ENCODE measurements around the gene GPR141. TPM values are rescaled to one million over a fixed set of nuclear protein-coding genes. Genes with fewer than 3 reads are reported as not detected.

Gene GPR141
- total and polyA plus RNA-seq, 8 donors: 0.10 to 7.1 (median 1.3) TPM; not detected in 3

DNA sequence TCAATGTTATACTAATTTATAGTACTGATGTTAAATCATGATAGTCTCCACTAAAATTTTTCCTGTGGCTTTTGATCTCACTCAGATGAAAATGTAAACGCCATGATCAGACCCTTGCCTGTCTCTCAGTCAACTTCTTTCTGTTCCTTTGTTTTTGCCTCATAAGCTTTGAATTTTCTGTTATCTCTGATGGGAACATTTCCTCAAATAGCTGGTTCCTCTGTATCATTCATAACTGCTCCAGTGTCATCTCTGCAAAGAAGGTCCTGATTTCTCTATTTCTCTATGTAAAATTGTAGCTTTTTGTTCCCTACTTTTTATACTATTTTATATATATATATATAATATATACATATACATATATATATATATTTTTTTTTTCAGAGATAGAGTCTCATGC, 67.5 kb downstream of the GPR141 start:
- TF ChIP-seq POLR2AphosphoS5 (IDR thresholded peaks at IDR 0.05) (no peak), POLR2A (IDR thresholded peaks at IDR 0.05) (no peak), EP300 (IDR thresholded peaks at IDR 0.05) (no peak)
- TF ChIP-seq, protein P1, sequence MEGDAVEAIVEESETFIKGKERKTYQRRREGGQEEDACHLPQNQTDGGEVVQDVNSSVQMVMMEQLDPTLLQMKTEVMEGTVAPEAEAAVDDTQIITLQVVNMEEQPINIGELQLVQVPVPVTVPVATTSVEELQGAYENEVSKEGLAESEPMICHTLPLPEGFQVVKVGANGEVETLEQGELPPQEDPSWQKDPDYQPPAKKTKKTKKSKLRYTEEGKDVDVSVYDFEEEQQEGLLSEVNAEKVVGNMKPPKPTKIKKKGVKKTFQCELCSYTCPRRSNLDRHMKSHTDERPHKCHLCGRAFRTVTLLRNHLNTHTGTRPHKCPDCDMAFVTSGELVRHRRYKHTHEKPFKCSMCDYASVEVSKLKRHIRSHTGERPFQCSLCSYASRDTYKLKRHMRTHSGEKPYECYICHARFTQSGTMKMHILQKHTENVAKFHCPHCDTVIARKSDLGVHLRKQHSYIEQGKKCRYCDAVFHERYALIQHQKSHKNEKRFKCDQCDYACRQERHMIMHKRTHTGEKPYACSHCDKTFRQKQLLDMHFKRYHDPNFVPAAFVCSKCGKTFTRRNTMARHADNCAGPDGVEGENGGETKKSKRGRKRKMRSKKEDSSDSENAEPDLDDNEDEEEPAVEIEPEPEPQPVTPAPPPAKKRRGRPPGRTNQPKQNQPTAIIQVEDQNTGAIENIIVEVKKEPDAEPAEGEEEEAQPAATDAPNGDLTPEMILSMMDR (IDR thresholded peaks at IDR 0.05): no peak
- H3K4me1 ChIP-seq: no peaks in the 10 kb centered on the region
- no peak for DNase-seq
- no peaks in the 10 kb centered on the region for H3K36me3 ChIP-seq
- no peak overlapping the region for H3K27ac ChIP-seq
- intact Hi-C loops (cut with DNase I; ENCODE audit: low total_unique reads): no loop called here
- peaks cover 0 to 4% (median 0%) of the 10 kb centered on the region in 3 donors for H3K27me3 ChIP-seq
- no peaks in the 10 kb centered on the region for H3K9me3 ChIP-seq
- 32 to 75% (median 63%) methylated on average over 1 of the region's 1 CpG for WGBS, 5 donors
- no peak overlapping the region for H3K4me3 ChIP-seq

DNA sequence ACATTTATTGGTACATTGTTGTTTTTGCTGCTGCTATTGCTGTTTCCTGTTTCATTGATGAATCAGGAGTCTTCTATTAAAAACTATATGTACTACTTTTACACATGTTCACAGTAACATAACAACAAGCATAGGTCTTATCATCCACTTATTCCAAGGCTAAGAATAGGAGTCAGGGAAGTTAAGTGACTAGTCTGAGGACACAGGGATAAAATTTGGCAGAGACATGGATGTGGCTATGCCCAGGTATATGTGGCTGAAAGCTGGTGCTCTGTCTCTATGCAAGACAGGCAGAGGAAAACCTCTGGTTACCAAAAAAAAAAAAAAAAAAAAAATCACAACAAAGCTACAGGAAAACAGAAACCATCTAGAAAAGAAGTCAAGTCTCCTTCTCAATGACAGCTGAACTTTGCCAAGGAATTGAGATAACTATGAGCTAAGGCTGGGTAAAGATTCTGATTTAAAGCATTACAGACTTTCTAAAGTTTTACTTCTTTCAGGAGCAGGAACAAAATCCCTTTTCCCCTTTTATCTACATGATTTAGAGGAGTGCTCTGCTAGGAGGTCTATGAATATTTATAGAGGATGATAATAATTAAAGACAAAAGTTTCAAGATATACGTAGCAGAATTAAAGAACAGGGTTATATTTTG, 70.0 kb downstream of the GPR141 start:
- Histone ChIP-seq H3K36me3 (no peaks in the 10 kb centered on the region), H3K9me3 (no peaks in the 10 kb centered on the region), H3K27me3 (peaks cover 0 to 4% (median 0%) of the 10 kb centered on the region in 3 donors), H3K4me1 (no peaks in the 10 kb centered on the region), H3K27ac (no peak overlapping the region), H3K4me3 (no peak overlapping the region)
- intact Hi-C loops (cut with DNase I; ENCODE audit: low total_unique reads): no loop called here
- DNase-seq: no peak
- TF ChIP-seq EP300 (IDR thresholded peaks at IDR 0.05): no peak
- no peak for TF ChIP-seq POLR2A (IDR thresholded peaks at IDR 0.05)
- 0 to 81% (median 50%) methylated on average over 1 of the region's 1 CpG for WGBS, 5 donors

DNA sequence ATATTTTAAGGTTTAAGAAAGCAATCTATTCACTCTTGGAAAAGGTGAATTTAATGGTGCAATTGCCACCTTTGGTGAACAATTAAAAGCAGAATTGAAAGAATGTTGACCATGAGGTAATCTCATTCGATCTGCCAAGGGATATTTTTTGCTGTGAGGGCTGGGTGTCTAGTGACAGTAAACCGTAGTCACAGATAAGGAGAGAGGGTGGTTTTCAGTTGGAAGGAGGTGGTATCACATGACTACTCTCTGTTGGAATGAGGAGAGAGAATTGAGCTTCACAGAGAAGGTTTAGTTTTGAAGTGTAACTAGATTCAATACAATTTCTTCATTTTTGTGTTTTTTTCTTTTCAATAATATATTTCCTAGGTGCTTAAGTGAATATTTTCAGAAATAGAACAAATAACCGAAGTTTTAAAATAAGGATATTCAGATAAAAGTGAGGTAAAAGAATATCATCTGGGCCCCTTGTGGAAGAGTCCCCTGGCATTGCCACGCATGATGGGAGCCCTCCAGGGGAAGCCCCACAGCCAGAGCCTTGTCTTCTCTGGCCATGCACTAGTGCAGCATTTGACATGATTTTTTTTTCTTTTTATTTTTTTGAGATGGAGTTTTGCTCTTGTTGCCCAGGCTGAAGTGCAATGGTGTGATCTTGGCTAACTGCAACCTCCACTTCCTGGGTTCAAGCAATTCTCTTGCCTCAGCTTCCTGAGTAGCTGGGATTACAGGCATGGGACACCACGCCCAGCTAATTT, 73.4 kb downstream of the GPR141 start:
- 57 to 70% (median 67%) methylated on average over 5 of the region's 5 CpGs for WGBS, 5 donors
- intact Hi-C loops (cut with DNase I; ENCODE audit: low total_unique reads): no loop called here

DNA sequence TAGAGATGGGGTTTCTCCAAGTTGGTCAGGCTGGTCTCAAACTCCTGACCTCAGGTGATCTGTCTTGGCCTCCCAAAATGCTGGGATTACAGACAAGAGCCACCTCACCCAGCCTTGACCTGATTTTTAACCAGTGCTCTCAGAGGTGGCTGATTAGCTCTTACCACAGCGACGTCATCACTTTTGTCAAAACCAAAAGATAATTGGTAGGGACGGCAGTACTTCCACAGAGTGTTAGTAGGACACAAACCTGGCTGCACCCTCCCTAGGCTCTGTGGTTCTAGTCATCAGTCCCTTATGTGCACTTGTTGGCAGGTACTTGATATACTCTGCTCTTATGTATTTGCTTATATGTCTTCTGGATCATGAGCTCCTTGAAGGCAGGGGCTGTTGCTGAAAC, 74.0 kb downstream of the GPR141 start:
- no peak for DNase-seq
- intact Hi-C loops (cut with DNase I; ENCODE audit: low total_unique reads): no loop called here
- Histone ChIP-seq H3K4me1 (no peaks in the 10 kb centered on the region), H3K27ac (no peak overlapping the region), H3K4me3 (no peak overlapping the region), H3K9me3 (no peaks in the 10 kb centered on the region), H3K36me3 (no peaks in the 10 kb centered on the region), H3K27me3 (no peaks in the 10 kb centered on the region)
- 85 to 98% (median 88%) methylated on average over 3 of the region's 3 CpGs for whole genome bisulfite sequencing, 5 donors
- TF ChIP-seq POLR2A (IDR thresholded peaks at IDR 0.05) (no peak), POLR2AphosphoS5 (IDR thresholded peaks at IDR 0.05) (no peak), EP300 (IDR thresholded peaks at IDR 0.05) (no peak)
- TF ChIP-seq, protein P1 (IDR thresholded peaks at IDR 0.05): no peak

More for the DNA sequence above, 73.4 kb downstream of the GPR141 start:
- Histone ChIP-seq H3K9me3 (no peaks in the 10 kb centered on the region), H3K27me3 (no peaks in the 10 kb centered on the region), H3K36me3 (no peaks in the 10 kb centered on the region), H3K27ac (no peak overlapping the region), H3K4me1 (no peaks in the 10 kb centered on the region), H3K4me3 (no peak overlapping the region)
- TF ChIP-seq POLR2A (IDR thresholded peaks at IDR 0.05) (no peak), EP300 (IDR thresholded peaks at IDR 0.05) (no peak), POLR2AphosphoS5 (IDR thresholded peaks at IDR 0.05) (no peak)
- TF ChIP-seq, protein P1 (IDR thresholded peaks at IDR 0.05): no peak
- no peak for DNase-seq
